22Rv1 (cell line): Measurements from ENCODE around the gene SLC2A11.
"Not testable (repeated sequence)": the region's sequence is repeated elsewhere in the genome, so short reads cannot be mapped to it uniquely, and the experiment has no call there.

ENCODE experiments used
- H3K27ac ChIP-seq: fragments of 450-650 bp; 2 replicates; pipeline ENCODE4 v1.5.1; 2017
- CTCF ChIP-seq: fragments of 450-650 bp; IDR thresholded peaks from 2 replicates; pipeline ENCODE4 v1.5.1; 2017; ENCODE audit warnings: mild to moderate bottlenecking
- ZFX ChIP-seq: fragments of 450-650 bp; IDR thresholded peaks from 2 replicates; pipeline ENCODE4 v1.6.1; 2017; ENCODE audit warnings: antibody characterized with exemption, borderline replicate concordance

SLC2A11 gene

DNA sequence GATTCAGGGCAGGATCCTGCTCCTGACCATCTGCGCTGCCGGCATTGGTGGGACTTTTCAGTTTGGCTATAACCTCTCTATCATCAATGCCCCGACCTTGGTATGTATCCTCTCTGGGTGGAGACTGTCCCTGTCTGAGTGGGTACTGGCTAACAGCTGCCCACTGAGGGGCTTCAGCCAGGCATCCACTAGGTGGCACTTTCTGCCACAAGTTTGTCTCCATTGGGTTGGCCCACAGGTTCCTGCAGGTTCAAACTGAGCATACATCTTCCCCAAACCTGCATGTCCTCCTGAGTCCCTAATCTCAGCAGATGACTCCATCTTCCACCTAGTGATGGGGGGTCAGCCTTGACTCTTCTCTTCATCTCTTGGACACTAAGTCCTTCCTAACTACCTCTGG, 4.4 kb downstream of the SLC2A11 start:
- peak; percentile 76 for TF ChIP-seq CTCF
- no peak for TF ChIP-seq ZFX
- H3K27ac ChIP-seq, result no peak overlapping the region

GRCh38 chr22:23864499-23865154, 7.0 kb downstream of the SLC2A11 start:
- H3K27ac ChIP-seq, result not testable (repeated sequence)

- no peak for TF ChIP-seq CTCF
- no peak for TF ChIP-seq ZFX
- H3K27ac ChIP-seq, result no peak overlapping the region
Observed at GRCh38 chr22:23868580-23868979, 10.9 kb downstream of the SLC2A11 start.

DNA sequence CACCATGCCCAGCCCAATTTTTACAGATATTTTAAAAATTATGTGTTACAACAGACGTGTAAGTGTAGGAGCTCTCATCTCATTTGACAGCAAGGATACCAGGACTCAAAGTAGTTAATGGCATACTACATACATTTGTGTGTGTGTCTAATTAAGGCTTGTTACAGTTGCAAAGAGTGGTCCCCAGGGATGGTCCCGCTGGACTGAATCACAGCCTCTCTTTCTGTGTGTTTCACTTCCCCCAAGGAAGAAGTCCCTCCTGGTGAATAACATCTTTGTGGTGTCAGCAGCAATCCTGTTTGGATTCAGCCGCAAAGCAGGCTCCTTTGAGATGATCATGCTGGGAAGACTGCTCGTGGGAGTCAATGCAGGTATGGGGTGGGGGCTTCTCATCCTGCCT, 17.2 kb downstream of the SLC2A11 start:
- H3K27ac ChIP-seq, result no peak overlapping the region
- no peak for TF ChIP-seq ZFX

- H3K27ac ChIP-seq, result no peak overlapping the region
- TF ChIP-seq ZFX (no peak), CTCF (no peak)
Observed at GRCh38 chr22:23875801-23876200, 18.1 kb downstream of the SLC2A11 start.

GRCh38 chr22:23877566-23877965, 19.9 kb downstream of the SLC2A11 start:
- no peak overlapping the region for H3K27ac ChIP-seq
- TF ChIP-seq ZFX (no peak), CTCF (no peak)

DNA sequence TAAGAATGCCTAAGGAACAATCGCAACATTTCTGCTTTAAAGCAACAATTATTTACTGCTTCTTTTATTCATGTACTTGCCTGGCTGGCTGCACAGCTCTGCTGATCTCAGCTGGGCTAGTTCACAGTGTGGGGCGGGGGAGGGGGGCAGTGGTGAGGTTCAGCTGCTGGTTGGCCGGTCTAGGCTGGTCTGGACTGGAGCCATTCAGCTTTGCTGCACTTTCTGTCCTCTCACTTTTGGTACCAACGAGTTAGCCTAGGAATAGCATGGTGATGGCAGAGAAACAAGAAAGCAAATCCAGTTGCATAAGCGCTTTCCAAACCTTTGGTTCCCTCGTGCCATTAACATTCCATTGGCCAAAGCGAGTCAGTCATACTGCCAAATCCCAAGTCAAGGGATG, 20.5 kb downstream of the SLC2A11 start:
- TF ChIP-seq ZFX (no peak), CTCF (no peak)
- no peak overlapping the region for H3K27ac ChIP-seq

GRCh38 chr22:23882370-23882769, 24.7 kb downstream of the SLC2A11 start:
- no peak overlapping the region for H3K27ac ChIP-seq
- TF ChIP-seq ZFX (no peak), CTCF (no peak)
